A673 (cell line): Measurements from ENCODE around the gene SPINT3. TPM values are rescaled to one million over a fixed set of nuclear protein-coding genes. Genes with fewer than 3 reads are reported as not detected.

Source experiments
- BruUV-seq: library from RNA; stranded (reverse); fragments of 400-500 nt; replicated peaks from 2 replicates; lab custom pipeline; 2021; lab: Mats Ljungman, UMichigan
- CTCF ChIA-PET: fragments of 300-600 bp; sonication (Branson Sonifier 250); formaldehyde crosslinking; loops from one replicate; lab custom pipeline; 2022; ENCODE audit warnings: antibody characterized with exemption; lab: Charles Lee
- POLR2A ChIA-PET: fragments of 300-600 bp; sonication (Branson Sonifier 250); formaldehyde crosslinking; loops from one replicate; lab custom pipeline; 2022; ENCODE audit warnings: antibody characterized with exemption; ENCODE audit not compliant: low non-redundant PET; lab: Charles Lee
- DNase-seq: peaks from one replicate; pipeline ENCODE4 v3.0.0-alpha.2; 2015; ENCODE audit warnings: low spot score
- H3K27ac ChIP-seq: fragments of 200-600 bp; sonication (generic); 2 replicates; pipeline ENCODE4 v1.5.1; 2016; ENCODE audit warnings: mixed run types, low read depth, mild to moderate bottlenecking, mixed read lengths, antibody characterized with exemption, low read length; ENCODE audit not compliant: poor library complexity, severe bottlenecking
- H3K27me3 ChIP-seq: fragments of 200-600 bp; sonication (generic); replicated peaks from 2 replicates; pipeline ENCODE4 v1.6.1; 2017; ENCODE audit warnings: mixed run types, low read depth, mild to moderate bottlenecking, mixed read lengths, antibody characterized with exemption, low read length; ENCODE audit not compliant: insufficient read depth, poor library complexity
- H3K36me3 ChIP-seq: fragments of 200-600 bp; sonication (generic); 2 replicates; pipeline ENCODE4 v1.6.1; 2016; ENCODE audit warnings: mixed run types, mild to moderate bottlenecking, mixed read lengths, antibody characterized with exemption, low read length; ENCODE audit not compliant: insufficient read depth, poor library complexity, severe bottlenecking
- H3K4me1 ChIP-seq: fragments of 200-600 bp; sonication (generic); 2 replicates; pipeline ENCODE4 v1.6.1; 2017; ENCODE audit warnings: mixed run types, mild to moderate bottlenecking, mixed read lengths, antibody characterized with exemption, low read length; ENCODE audit not compliant: insufficient read depth, poor library complexity, severe bottlenecking
- H3K4me3 ChIP-seq: fragments of 200-600 bp; sonication (generic); 2 replicates; pipeline ENCODE4 v1.5.1; 2016; ENCODE audit warnings: low read depth, mixed run types, mild to moderate bottlenecking, mixed read lengths, low read length; ENCODE audit not compliant: poor library complexity, severe bottlenecking
- H3K9me3 ChIP-seq: fragments of 200-600 bp; sonication (generic); 2 replicates; pipeline ENCODE4 v1.6.1; 2016; ENCODE audit warnings: mixed run types, low read depth, mild to moderate bottlenecking, mixed read lengths, antibody characterized with exemption, low read length; ENCODE audit not compliant: poor library complexity, severe bottlenecking
- EZH2 ChIP-seq: fragments of 200-600 bp; sonication (generic); IDR thresholded peaks from 2 replicates; pipeline ENCODE4 v1.6.1; 2017; ENCODE audit warnings: borderline replicate concordance, low read depth, mild to moderate bottlenecking, mixed read lengths, antibody characterized with exemption, low read length; ENCODE audit not compliant: poor library complexity, severe bottlenecking
- intact Hi-C: fragments of 100-400 bp; cut with micrococcal nuclease; formaldehyde crosslinking; loops from one replicate; pipeline ENCODE4 v1.10.0; 2022; ENCODE audit not compliant: unreplicated experiment
- total RNA-seq: library from RNA; stranded (reverse); gene quantifications from 2 replicates; pipeline ENCODE4 v1.2.3, GENCODE V29; 2021
- TF ChIP-seq, protein P1 (sequence below): fragments of 300-800, 200-600 bp; sonication (generic); conservative IDR thresholded peaks from 2 replicates; pipeline ENCODE4 v1.5.1; 2017; ENCODE audit warnings: low read depth, mild to moderate bottlenecking, antibody characterized with exemption, low read length, moderate library complexity, mixed read lengths

SPINT3 gene
- total RNA-seq, 1 experiment from 2014 or later, result not detected

GRCh38 chr20:45496166-45496565, 19.3 kb downstream of the SPINT3 start:
- Histone ChIP-seq H3K4me1 (no peaks in the 10 kb centered on the region), H3K36me3 (no peaks in the 10 kb centered on the region), H3K27me3 (peaks cover 33% of the 10 kb centered on the region), H3K9me3 (no peaks in the 10 kb centered on the region), H3K4me3 (no peak overlapping the region), H3K27ac (no peak overlapping the region)
- POLR2A ChIA-PET, result no interaction called here
- CTCF ChIA-PET, result no interaction called here
- DNase-seq, result no peak
- BruUV-seq, result no TSS peak
- intact Hi-C loops, result no loop called here
- TF ChIP-seq, protein P1, sequence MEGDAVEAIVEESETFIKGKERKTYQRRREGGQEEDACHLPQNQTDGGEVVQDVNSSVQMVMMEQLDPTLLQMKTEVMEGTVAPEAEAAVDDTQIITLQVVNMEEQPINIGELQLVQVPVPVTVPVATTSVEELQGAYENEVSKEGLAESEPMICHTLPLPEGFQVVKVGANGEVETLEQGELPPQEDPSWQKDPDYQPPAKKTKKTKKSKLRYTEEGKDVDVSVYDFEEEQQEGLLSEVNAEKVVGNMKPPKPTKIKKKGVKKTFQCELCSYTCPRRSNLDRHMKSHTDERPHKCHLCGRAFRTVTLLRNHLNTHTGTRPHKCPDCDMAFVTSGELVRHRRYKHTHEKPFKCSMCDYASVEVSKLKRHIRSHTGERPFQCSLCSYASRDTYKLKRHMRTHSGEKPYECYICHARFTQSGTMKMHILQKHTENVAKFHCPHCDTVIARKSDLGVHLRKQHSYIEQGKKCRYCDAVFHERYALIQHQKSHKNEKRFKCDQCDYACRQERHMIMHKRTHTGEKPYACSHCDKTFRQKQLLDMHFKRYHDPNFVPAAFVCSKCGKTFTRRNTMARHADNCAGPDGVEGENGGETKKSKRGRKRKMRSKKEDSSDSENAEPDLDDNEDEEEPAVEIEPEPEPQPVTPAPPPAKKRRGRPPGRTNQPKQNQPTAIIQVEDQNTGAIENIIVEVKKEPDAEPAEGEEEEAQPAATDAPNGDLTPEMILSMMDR, result no peak
- no peak for TF ChIP-seq EZH2

DNA sequence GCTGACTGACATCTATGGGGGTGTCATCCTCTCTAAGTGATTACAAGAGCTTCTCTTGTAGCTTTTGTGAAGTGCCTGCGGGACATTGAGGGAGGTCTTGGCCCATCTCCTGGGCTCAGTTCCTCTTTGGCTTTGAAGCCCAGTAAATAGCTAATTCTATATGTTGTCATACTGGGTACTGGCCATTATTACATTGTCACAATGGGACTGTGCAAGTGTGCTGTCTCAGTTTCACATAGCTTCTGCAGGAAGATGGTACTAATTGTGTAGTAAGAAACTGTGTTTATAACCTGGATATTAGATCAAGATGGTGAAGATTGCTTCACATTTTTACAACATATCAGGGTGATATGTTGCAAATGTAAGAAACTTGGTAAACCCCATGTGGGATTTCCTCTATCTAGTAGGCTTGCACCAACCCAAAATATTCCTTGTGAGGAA, 19.9 kb downstream of the SPINT3 start:
- intact Hi-C loops, result no loop called here
- CTCF ChIA-PET, result no interaction called here

GRCh38 chr20:45489083-45489531, 26.3 kb downstream of the SPINT3 start:
- ChIA-PET POLR2A (no interaction called here), CTCF (no interaction called here)
- H3K9me3 ChIP-seq, result no peaks in the 10 kb centered on the region
- H3K4me1 ChIP-seq, result no peaks in the 10 kb centered on the region
- no peak for TF ChIP-seq EZH2
- TF ChIP-seq, protein P1, result no peak
- H3K36me3 ChIP-seq, result no peaks in the 10 kb centered on the region
- DNase-seq, result no peak
- BruUV-seq, result no TSS peak
- intact Hi-C loops, result no loop called here
- H3K4me3 ChIP-seq, result no peak overlapping the region
- H3K27me3 ChIP-seq, result peaks cover 5% of the 10 kb centered on the region
- no peak overlapping the region for H3K27ac ChIP-seq

More for the DNA sequence above, 19.9 kb downstream of the SPINT3 start:
- POLR2A ChIA-PET, result no interaction called here
- no peak for TF ChIP-seq EZH2
- TF ChIP-seq, protein P1, result no peak
- Histone ChIP-seq H3K9me3 (no peaks in the 10 kb centered on the region), H3K4me1 (no peaks in the 10 kb centered on the region), H3K4me3 (no peak overlapping the region), H3K27me3 (peaks cover 28% of the 10 kb centered on the region), H3K27ac (no peak overlapping the region), H3K36me3 (no peaks in the 10 kb centered on the region)
- BruUV-seq, result no TSS peak
- no peak for DNase-seq
